ENCODE results near the gene TMEM74B.

DNA sequence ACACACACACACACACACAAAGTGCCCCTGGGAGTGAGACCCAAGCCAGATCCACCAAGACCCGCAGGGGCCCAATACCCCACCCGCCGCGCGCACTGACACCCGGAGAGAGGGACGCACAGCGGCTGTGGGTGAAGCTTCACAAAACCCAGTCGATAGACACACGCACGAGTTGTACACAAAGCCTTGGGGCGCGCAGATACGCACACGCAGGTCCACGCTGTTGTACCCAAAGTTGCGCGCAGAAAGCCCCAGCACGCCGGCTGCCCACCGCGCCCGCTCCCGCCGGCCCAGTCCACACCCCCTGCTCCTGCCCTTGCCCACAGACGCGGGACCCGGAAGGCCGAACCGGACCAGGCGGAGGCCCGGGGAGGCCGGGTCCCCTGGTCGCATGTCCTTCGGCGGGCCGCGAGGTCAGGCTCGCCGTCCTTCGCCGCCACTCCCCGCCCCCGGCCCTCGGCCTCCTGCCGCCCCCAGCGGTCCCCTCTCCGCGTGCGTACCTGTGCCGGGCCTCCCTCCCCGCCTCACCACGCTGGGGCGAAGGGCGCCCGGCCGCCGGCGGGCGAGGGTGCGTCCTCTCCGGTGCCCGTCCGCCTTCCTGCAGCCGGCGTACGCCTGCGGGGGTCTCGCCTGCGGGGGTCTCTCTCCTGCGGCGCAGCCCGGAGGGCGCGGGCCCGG, at the start of gene TMEM74B:
- TF ChIP-seq POLR2A (IDR thresholded peaks at IDR 0.05; ENCODE audit: low read length), result no peak
- no peak for TF ChIP-seq GATA1 (IDR thresholded peaks at IDR 0.05; ENCODE audit: low read depth, low read length)

Measured in erythroblast (primary cell).